ENCODE measurements around the gene KRTAP10-3.

The KRTAP10-3 gene

DNA sequence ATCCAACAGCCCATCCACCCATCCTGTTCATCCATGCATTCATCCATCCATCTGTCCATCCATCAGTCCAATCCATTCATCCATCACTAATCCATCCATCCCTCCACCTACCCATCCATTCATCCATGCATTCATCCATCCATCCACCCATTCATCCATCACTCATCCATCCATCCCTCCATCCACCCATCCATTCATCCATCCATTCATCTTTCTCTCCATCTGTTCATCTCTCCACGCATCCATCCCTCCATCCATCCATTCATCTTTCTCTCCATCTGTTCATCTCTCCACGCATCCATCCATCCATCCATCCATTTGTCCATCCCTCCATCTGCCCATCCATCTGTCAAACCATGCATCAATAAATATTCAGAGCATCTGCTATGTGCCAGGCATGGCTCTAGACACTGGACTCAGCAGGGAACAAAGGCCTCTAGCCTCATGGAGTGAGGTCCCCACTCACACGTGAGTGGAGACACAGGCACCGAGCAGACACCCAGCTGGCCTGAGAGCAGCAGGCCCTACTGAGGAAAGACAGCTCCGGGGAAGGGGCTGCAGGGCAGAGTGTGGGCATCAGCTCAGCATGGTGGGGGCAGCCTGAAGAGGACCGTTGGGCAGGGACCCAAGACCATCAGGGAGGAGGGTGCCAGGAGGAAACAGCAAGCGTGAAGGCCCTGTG, 28.2 kb downstream of the KRTAP10-3 start:
- DNase-seq (ENCODE audit: low read depth in 2 of 2) = no peak

DNA sequence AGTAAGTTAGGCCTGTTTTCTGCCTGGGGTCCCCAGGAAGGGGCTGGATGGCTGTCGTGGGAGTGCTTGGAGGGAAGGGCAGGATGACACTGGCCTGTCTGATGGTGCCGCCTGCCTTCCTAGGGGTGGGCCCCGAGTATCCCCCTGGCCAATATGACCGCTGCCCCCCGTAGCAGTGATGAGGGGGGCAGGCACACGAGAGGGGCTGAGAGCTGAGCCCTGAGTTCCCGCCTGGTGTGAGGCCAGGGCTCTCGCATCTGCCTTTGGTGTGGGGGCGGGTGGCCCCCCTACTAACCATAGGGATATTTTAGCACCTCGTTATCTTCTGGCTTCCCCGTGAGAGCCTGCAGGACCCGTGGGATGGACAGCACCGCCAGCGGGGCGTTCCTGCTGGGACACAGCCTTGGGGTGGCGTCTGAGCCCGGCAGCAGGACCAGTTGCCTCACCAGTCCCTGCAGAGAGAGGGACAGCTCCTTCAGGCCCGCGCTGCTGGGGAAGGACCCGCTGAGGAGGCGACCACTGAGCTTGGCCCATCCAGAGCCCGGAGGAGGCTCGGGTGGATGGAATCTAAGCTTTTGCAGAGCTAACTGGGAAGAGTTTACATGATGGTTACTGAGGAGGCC, 29.0 kb downstream of the KRTAP10-3 start:
- DNase-seq (ENCODE audit: low read depth in 2 of 2) = no peak

DNA sequence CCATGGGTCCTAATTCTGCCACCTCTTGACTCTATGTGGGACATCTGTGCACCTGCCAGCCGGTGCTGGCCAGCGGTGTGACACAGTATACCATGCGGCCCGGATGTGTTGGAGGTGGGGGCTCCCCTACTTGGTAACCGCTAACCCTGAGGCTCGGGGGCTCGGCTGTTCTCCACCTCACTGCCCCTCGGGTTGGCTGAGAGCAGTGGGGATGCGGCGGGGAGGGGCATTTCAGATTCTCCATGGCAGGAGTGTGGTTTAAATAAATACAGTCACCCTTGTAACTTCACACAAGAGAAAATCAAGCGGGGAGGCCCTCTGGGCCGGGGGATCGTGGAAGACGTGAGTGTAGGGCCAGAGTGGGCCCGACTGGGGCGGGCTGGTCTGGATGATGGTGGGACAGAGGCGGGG, 29.6 kb downstream of the KRTAP10-3 start:
- no peak for DNase-seq (ENCODE audit: low read depth in 2 of 2)

DNA sequence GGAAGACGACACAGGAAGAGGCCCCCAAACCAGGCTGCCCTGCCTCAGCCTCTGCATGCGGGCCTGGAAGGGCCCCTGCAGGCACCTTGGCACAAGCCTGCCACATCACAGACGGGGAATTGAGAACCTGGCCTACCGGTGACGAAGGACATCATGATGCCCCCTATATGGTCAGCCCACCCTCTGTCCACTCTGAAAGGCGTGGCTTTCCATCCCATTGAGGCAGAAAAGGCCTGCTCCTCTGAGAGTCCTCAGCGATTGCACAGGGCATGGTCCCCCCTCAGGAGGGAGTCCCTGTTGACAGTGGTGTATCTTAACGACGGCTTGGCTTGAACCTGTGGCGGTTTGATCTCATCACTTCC, 30.0 kb downstream of the KRTAP10-3 start:
- no peak for DNase-seq (ENCODE audit: low read depth in 2 of 2)

DNA sequence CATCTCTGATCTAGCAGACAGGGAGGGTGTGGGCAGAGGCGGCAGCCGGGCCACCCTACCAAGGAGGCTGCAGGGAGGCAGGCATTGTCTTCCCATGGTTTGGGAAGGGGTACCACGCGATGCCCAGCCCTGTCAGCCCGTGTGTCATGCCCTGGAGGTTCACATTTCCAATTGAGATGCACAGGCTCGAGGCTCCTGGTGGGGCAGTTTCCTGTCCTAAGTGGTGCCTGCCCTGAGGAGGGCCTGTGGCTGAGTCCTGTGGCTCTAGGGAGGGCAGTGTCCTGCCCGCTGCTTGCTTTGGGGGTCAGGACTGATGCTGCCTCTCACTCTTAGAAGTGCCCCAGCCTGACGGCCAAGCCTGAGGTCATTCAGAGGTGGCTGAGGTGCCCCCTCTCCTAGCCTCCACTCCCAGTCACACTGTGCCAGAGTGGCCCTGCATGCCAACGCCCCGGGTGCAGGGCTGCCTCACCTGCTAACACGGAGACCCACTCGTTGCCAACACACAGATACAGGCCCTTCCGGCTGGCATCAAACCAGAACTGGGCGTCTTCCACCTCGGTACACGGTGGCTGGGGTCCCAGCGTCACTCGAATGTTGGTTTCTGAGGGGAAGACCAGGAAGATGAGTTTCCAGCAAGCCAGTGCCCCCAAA, 30.5 kb downstream of the KRTAP10-3 start:
- no peak for DNase-seq (ENCODE audit: low read depth in 2 of 2)

DNA sequence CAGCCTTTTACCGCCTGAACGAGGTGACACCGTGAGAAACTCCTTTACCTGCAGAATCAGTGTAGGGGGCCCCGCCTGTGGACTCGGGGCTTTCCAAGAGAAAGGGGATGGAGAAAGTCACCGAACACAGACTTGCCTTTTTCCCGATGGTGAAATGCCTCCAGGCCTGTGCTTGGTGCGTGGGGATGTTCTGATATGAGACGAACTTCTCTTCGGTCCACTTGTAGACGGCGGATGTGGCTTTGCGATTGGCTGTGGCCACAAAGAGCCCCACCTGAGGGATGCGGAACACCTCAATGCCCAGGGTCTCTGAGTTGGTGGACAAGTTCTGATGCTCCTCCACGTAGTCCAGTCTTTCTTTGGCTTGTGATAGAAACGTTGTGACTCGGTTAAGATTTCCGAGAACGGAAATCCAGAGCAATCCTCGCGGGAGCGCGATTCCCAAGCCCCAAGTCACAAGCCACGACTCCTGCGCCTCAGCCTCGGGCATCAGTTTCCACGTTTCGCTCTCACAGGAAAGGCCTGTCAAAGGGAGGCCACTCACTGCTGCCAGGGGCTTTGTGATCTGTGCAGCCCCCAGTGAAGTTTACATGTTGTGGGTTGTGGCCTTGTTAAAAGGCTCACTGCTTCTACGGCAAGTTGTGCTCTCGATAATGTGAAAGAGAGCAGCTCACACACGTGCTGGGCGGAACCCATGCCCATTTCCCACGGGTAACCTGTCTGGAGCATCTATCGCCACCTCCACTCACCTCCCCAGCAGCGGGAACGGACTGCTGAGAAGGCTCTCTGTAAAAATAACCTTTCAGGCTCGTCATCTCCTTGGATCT, 31.2 kb downstream of the KRTAP10-3 start:
- DNase-seq (ENCODE audit: low read depth in 2 of 2) = no peak

DNA sequence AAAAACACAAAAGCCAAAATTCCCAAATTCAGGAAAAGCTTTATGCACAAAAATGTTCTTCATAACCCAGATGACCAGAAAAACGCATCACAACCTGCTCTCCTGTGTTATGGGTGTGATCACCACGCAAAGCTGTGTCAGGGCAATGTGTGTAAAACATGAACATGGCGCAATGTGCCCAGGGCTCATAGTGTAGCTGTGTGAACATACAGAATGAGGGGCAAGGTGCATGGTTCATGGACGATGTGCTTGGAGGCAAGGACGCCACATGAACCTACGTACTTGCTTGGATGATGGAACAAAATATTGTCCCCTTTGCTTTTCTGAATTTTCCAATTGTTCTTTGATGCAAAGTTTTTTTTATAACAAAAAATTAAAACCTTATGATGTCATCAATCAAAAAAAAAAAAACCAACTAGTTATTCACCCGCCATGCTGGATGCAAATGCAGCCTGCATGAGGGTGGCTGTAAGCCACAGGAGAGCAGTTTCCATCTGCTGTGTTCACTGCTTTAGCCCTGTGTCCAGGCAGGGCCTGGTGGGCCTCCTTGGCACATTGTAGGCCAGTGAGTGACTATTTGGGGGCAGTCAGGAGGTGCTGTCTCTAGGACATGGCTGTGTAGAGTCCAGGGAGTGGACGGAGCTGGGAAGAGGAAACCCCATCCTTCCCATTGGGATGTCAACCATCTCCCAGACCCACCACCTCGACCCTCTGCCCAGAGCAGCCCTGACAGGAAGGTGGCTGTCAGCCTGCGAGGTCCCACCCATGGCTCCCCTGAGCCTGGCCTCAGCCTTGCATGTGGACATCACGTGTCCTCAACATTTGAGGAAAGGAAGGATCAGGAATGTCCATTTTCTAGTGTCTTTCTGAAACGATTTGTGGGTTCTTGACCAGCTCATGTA, 32.2 kb downstream of the KRTAP10-3 start:
- no peak for DNase-seq (ENCODE audit: low read depth in 2 of 2)

DNA sequence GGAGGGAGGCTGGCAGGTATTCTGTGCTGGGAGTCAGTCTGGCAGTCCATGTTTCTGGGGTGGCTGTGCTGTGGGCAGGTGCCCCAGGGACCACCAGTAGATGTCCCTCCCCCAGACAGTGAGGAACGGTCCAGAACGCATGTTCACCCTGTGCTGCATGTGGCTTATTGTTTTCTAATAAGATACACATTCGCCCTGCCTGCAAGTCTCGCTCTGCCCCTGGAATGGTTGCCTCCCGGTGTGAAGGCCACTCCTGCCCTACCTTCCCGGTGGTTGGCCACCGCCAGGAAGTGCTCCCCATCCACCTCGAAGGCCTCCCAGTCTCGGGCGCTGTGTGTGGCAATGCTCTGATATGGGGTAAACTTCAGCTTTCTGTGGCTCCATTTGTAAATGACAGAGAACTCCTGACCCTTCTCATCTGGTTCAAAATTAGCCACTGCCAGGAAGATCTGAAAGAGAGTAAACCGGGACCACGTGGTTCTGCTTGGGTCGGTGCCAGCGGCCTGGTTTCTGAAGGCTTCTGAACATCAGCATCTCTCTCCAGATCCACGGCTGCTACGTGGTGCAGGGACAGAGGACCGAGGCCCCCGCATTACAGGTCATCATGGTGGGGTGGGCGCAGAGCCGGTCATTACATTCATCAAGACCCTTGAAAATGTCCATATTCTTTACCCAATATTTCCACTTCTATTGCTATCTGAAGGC, 33.1 kb downstream of the KRTAP10-3 start:
- DNase-seq (ENCODE audit: low read depth in 2 of 2) = no peak

DNA sequence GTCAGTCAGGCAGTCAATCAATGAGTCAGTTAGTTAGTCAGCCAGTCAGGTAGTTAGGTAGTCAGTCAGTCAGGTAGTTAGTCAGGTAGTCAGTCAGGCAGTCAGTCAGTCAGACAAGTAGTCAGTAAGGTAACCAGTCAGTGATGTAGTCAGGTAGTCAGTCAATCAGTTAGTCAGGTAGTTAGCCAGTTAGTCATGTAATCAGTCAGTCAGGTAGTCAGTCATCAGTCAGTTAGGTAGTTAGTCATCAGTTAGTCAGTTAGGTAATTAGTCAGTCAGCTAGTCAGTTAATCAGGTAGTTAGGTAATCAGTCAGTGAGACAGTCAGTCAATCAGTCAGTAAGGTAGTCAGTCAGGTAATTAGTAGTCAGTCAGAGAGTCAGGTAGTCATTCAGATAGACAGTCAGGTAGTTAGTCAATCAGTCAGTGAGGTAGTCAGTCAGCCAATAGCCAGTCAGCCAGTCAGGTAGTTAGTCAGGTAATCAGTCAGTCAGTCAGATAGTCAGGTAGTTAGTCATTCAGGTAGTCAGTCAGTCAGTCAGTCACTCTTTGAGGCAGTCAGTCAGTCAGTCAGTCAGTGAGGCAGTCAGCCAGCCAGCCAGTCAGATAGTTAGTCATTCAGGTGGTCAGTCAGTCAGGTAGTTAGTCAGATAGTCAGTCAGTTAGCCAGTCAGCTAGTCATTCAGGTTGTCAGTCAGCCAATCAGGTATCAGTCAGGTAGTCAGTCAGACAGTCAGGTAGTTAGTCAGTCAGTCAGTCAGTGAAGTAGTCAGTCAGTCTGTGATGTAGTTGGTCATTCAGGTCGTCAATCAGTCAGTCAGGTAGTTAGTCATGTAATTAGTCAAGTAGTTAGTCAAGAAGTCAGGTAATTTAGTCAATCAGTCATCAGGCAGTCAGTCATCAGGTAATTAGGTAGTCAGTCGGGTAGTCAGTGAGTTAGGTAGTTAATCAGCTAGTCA, 33.9 kb downstream of the KRTAP10-3 start:
- no peak for DNase-seq (ENCODE audit: low read depth in 2 of 2)

DNA sequence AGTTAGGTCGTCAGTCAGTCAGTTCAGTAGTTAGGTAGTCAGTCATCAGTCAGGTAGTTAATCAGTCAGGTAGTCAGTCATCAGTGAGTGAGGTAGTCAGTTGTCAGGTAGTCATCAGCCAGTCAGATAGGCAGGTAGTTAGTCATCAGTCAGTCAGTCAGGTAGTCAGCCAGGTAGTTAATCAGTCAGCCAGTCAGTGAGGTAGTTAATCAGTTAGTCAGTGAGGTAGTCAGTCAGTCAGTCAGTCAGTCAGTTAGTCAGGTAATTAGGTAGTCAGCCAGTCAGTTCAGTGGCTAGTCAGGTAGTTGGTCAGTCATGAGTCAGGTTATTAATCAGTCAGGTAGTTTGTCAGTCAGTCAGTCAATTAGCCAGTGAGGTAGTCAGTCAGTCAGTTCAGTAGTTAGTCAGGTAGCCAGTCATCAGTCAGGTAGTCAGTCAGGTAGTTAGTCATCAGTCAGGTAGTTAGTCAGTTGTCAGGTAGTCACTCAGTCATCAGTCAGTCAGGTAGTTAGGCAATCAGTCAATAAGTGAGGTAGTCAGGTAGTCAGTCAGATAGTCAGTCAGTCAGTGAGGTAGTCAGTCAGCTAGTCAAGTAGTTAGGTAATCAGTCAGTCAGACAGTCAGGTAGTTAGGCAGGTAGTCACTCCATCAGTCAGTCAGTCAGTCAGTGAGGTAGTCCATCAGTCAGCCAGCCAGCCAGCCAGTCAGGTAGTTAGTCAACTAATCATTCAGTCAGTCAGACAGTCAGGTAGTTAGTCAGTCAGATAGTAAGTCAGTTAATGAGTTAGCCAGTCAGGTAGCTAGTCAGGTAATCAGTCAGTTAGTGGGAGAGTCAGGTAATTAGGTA, 34.8 kb downstream of the KRTAP10-3 start:
- DNase-seq (ENCODE audit: low read depth in 2 of 2) = no peak

DNA sequence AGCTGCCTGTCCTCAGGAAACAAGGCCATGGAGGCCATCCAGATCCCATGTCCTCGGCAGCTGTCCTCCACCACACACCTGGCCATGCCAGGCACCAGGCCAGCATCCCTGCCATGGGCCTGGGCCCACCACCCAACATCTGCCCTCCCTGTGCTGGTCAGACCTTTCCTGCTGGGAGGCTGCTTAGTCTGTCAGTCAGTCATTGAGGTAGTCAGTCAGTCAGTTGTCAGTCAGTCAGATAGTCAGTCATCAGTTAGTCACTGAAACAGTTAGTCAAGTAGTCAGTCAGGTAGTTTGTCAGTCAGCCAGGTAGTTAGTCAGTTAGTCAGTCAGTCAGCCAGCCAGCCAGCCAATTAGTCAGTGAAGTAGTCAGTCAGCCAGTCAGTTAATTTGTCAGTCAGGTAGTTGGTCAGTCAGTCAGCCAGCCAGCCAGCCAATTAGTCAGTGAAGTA, 35.8 kb downstream of the KRTAP10-3 start:
- DNase-seq (ENCODE audit: low read depth in 2 of 2) = no peak

DNA sequence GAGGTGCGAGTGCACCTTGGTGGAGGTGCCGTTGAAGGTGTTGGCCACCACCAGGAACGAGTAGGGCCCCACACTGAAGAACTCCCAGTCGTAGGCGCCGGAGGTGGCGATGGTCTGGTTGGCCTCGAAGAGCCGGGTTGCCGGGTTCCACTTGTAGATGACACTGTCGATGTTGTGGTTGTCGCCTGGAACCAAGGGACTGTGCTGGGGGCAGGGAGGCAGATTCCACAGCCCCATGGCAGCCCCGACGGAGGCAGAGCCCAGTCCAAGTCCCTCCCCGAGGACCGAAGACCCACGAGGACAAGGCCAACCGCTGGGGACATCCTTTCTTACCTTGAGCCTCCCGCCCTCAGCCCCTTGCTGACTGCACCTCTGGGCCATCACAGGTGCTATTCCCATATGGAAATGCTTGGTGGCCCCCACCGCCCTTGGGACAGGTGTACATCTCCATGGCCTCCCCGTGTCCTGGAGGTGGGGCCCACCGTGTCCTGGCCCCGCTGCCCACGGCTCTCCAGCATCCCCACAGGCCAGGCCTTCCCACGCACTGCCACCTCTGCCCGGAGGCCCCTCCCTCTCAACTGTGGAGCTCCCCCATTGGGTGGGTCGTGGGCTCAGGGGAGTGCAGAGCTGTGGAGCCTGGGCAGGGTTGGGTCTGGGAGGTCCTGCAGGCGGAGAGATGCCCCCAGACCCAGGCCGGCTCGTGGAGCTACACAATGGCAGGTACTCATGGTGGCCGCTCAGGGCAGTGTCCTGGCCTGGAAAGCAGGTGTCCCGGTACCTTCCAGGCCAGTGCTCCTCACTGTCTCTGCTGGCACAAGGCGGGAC, 36.5 kb downstream of the KRTAP10-3 start:
- DNase-seq (ENCODE audit: low read depth in 2 of 2) = no peak

DNA sequence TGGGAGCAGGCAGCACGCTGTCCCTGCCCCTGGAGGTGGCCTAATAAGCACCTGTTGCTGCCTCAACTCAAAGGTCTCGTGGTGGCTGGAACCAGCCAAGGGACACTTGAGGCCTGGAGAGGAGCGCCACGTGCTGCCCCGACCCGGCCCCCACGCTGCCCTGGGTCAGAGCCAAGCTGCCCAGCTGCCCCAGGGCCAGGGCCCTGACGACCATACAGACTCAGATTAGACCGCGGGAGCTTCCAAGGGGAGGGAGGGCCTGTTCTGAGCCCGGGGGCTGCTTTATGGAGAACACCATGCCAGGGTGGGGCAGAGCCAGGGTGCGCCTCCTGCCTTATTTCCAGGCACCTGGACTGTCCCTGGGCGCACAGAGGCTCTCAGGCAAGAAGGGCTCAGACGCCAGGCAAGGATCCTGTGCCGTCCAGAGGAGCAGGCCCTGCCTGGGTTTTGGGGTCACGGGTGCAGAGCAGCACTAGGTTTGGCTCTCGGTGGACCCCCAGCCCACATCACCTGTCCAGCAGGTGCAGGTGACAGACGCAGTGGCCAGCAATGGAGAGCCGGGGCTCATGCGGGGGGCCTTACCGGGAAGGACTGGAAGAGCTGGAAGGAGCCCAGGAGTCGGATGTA, 37.2 kb downstream of the KRTAP10-3 start:
- no peak for DNase-seq (ENCODE audit: low read depth in 2 of 2)

DNA sequence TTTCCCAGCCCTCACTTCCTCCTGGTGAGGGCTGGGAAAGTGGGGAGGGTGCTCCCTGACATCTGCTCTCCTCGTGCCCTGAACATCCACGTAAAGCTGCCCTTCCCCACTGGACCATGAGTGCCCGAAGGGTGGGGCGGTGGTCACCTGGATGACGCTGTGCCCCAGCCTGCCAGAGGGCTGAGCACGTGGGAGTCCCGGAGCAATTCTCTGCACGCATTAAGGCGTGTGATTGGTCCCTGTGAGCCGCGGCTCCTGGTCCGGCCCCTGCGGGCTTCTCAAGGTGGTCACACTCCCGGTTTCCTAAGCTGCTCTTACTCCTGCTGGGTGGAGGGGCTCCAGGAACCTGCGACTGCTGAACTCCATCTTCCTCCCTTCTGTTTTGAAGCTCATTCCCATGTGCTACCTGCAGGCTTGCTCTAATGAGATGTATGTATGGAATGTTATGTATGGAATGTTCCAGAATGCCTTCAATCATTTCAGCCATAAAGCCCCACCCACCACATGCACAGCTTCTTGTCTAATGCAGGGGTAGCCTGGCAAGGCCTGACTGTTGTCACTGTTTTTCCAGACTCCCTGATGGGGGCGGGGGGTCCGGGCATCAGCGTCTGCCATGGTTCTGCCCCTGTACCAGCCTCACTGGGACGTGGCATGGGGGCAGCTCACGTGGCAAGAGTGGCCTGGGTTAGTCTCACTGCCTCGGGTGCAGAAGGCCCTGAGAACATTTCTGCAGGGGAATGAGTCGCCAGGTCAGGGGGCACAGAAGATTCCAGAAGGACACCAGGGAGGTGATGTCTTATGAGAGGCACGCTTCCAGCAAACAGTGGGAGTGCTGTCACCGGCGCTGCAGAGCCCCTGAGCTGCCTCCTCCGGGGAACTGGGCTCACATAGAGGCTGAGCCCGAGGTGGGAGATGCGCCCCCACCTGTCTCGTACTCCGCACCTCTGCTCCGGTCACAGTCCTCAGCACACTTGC, 38.0 kb downstream of the KRTAP10-3 start:
- DNase-seq (ENCODE audit: low read depth in 2 of 2) = no peak

DNA sequence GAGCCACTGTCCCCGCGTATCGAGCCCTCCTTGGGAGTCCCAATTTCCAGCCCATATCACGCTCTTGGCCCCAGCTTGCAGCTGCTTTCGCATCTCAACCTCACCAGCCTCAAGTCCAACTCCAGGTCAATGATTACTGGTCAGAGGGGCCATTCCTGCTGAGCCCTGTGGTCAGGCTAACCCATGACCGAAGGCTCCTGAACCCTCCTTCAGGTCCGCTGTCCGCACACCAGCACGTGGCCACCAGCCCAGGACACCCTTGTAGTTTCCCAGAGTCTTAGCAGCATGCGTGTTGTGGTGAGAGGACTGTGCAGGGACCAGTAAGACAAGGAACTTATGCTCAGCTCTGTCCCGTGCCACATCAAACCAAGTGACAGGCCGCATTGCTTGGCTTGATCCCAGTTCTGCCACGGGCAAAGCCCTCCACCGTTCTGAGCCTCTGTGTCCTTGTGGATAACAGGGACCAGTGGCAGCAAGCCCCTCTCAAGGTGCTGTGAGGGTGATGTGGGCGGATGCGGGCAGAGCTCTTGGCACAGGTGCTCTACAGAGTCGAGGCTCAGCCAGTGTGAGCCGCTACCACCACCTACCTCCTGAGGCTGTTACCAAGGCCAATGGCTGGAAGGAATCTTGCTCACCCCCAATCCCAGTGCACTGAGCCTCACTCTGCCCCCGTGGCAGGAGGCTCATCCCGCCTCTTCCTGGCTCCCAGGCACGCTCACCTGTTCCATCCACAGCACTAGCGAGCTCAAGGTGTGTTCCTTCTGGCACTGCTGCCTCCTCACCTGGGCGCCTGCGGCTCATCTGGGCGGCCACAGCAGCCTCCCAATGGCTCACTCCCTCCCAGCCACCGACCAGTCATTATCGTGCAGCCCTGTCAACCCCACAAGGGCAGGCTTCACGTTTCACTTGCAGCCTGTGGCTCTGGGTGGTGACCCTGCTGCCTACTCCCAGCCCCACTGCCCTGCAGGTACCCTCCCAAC, 39.0 kb downstream of the KRTAP10-3 start:
- no peak for DNase-seq (ENCODE audit: low read depth in 2 of 2)
